ENCODE results near the gene SLC17A9. TPM values are rescaled to one million over a fixed set of nuclear protein-coding genes. Genes with fewer than 3 reads are reported as not detected.

SLC17A9 gene
- polyA plus RNA-seq, 2 donors = 1.0 to 3.3 TPM

- H3K4me3 ChIP-seq (ENCODE audit: low read depth in 1 of 2, low read length in 2 of 2) = peak overlapping the region in 1 of 2 donors; percentile 0
- peaks cover 3 to 44% of the 10 kb centered on the region in 2 donors for H3K27me3 ChIP-seq (ENCODE audit: control insufficient read depth in 1 of 2, insufficient read depth in 2 of 2, low read length in 2 of 2)
- WGBS, 2 donors = 4 to 5% methylated on average over 68 to 90 of the region's 90 CpGs
- H3K36me3 ChIP-seq (ENCODE audit: control insufficient read depth in 2 of 2, insufficient read depth in 2 of 2, low read length in 1 of 2) = no peaks in the 10 kb centered on the region
- H3K27ac ChIP-seq (ENCODE audit: low read depth in 2 of 2, low read length in 1 of 2) = no peak overlapping the region
- H3K9me3 ChIP-seq (ENCODE audit: control insufficient read depth in 2 of 2, insufficient read depth in 1 of 2, low read depth in 1 of 2, low read length in 1 of 2) = no peaks in the 10 kb centered on the region
- peaks cover 4 to 10% of the 10 kb centered on the region in 2 donors for H3K4me1 ChIP-seq (ENCODE audit: control insufficient read depth in 2 of 2, insufficient read depth in 2 of 2, low read length in 1 of 2)
Measured at GRCh38 chr20:63005862-63006539, 53.5 kb downstream of the SLC17A9 start.

GRCh38 chr20:63006540-63007359 lies 54.2 kb downstream of the SLC17A9 start, which contains the start of gene BHLHE23:
BHLHE23 (minus strand) TSS chr20:63006964; CDS start chr20:63006774, 190 bp downstream.
- Histone ChIP-seq H3K4me3 (ENCODE audit: low read depth in 1 of 2, low read length in 2 of 2) (peak within 1 kb of the TSS in 1 of 2 donors; percentile 0), H3K9me3 (ENCODE audit: control insufficient read depth in 2 of 2, insufficient read depth in 1 of 2, low read depth in 1 of 2, low read length in 1 of 2) (no peaks in the 10 kb centered on the region), H3K27ac (ENCODE audit: low read depth in 2 of 2, low read length in 1 of 2) (no peak within 1 kb of the TSS), H3K27me3 (ENCODE audit: control insufficient read depth in 1 of 2, insufficient read depth in 2 of 2, low read length in 2 of 2) (peaks cover 3 to 41% of the 10 kb centered on the region in 2 donors), H3K4me1 (ENCODE audit: control insufficient read depth in 2 of 2, insufficient read depth in 2 of 2, low read length in 1 of 2) (peaks cover 4 to 10% of the 10 kb centered on the region in 2 donors), H3K36me3 (ENCODE audit: control insufficient read depth in 2 of 2, insufficient read depth in 2 of 2, low read length in 1 of 2) (no peaks in the 10 kb centered on the region)
- WGBS, 2 donors = 1 to 2% methylated on average over 65 to 110 of the region's 110 CpGs

GRCh38 chr20:63007360-63007645 lies 54.8 kb downstream of the SLC17A9 start:
- Histone ChIP-seq H3K36me3 (ENCODE audit: control insufficient read depth in 2 of 2, insufficient read depth in 2 of 2, low read length in 1 of 2) (no peaks in the 10 kb centered on the region), H3K27ac (ENCODE audit: low read depth in 2 of 2, low read length in 1 of 2) (no peak overlapping the region), H3K27me3 (ENCODE audit: control insufficient read depth in 1 of 2, insufficient read depth in 2 of 2, low read length in 2 of 2) (peaks cover 3 to 41% of the 10 kb centered on the region in 2 donors), H3K4me1 (ENCODE audit: control insufficient read depth in 2 of 2, insufficient read depth in 2 of 2, low read length in 1 of 2) (peaks cover 4 to 10% of the 10 kb centered on the region in 2 donors), H3K4me3 (ENCODE audit: low read depth in 1 of 2, low read length in 2 of 2) (no peak overlapping the region), H3K9me3 (ENCODE audit: control insufficient read depth in 2 of 2, insufficient read depth in 1 of 2, low read depth in 1 of 2, low read length in 1 of 2) (no peaks in the 10 kb centered on the region)
- WGBS, 2 donors = 4 to 5% methylated on average over 24 of the region's 24 CpGs

GRCh38 chr20:63007646-63008488 lies 55.4 kb downstream of the SLC17A9 start:
- H3K36me3 ChIP-seq (ENCODE audit: control insufficient read depth in 2 of 2, insufficient read depth in 2 of 2, low read length in 1 of 2) = no peaks in the 10 kb centered on the region
- peaks cover 0 to 3% of the 10 kb centered on the region in 2 donors for H3K9me3 ChIP-seq (ENCODE audit: control insufficient read depth in 2 of 2, insufficient read depth in 1 of 2, low read depth in 1 of 2, low read length in 1 of 2)
- H3K4me1 ChIP-seq (ENCODE audit: control insufficient read depth in 2 of 2, insufficient read depth in 2 of 2, low read length in 1 of 2) = peaks cover 4 to 10% of the 10 kb centered on the region in 2 donors
- no peak overlapping the region for H3K27ac ChIP-seq (ENCODE audit: low read depth in 2 of 2, low read length in 1 of 2)
- H3K27me3 ChIP-seq (ENCODE audit: control insufficient read depth in 1 of 2, insufficient read depth in 2 of 2, low read length in 2 of 2) = peaks cover 3 to 44% of the 10 kb centered on the region in 2 donors
- WGBS, 2 donors = 10 to 13% methylated on average over 45 to 46 of the region's 46 CpGs
- H3K4me3 ChIP-seq (ENCODE audit: low read depth in 1 of 2, low read length in 2 of 2) = no peak overlapping the region

GRCh38 chr20:63008541-63009044 lies 56.1 kb downstream of the SLC17A9 start:
- Histone ChIP-seq H3K4me1 (ENCODE audit: control insufficient read depth in 2 of 2, insufficient read depth in 2 of 2, low read length in 1 of 2) (peaks cover 4 to 10% of the 10 kb centered on the region in 2 donors), H3K27ac (ENCODE audit: low read depth in 2 of 2, low read length in 1 of 2) (no peak overlapping the region), H3K27me3 (ENCODE audit: control insufficient read depth in 1 of 2, insufficient read depth in 2 of 2, low read length in 2 of 2) (peaks cover 3 to 46% of the 10 kb centered on the region in 2 donors), H3K4me3 (ENCODE audit: low read depth in 1 of 2, low read length in 2 of 2) (no peak overlapping the region), H3K36me3 (ENCODE audit: control insufficient read depth in 2 of 2, insufficient read depth in 2 of 2, low read length in 1 of 2) (no peaks in the 10 kb centered on the region), H3K9me3 (ENCODE audit: control insufficient read depth in 2 of 2, insufficient read depth in 1 of 2, low read depth in 1 of 2, low read length in 1 of 2) (peaks cover 0 to 3% of the 10 kb centered on the region in 2 donors)
- WGBS, 2 donors = 9 to 12% methylated on average over 13 to 21 of the region's 21 CpGs

GRCh38 chr20:63009045-63009961 lies 56.8 kb downstream of the SLC17A9 start:
- Histone ChIP-seq H3K27ac (ENCODE audit: low read depth in 2 of 2, low read length in 1 of 2) (no peak overlapping the region), H3K9me3 (ENCODE audit: control insufficient read depth in 2 of 2, insufficient read depth in 1 of 2, low read depth in 1 of 2, low read length in 1 of 2) (peaks cover 0 to 6% of the 10 kb centered on the region in 2 donors), H3K4me1 (ENCODE audit: control insufficient read depth in 2 of 2, insufficient read depth in 2 of 2, low read length in 1 of 2) (peaks cover 4 to 10% of the 10 kb centered on the region in 2 donors), H3K36me3 (ENCODE audit: control insufficient read depth in 2 of 2, insufficient read depth in 2 of 2, low read length in 1 of 2) (no peaks in the 10 kb centered on the region), H3K27me3 (ENCODE audit: control insufficient read depth in 1 of 2, insufficient read depth in 2 of 2, low read length in 2 of 2) (peaks cover 3 to 47% of the 10 kb centered on the region in 2 donors), H3K4me3 (ENCODE audit: low read depth in 1 of 2, low read length in 2 of 2) (no peak overlapping the region)
- WGBS, 2 donors = 6 to 7% methylated on average over 52 to 54 of the region's 54 CpGs

- 8 to 9% methylated on average over 30 of the region's 30 CpGs for WGBS, 2 donors
- Histone ChIP-seq H3K27me3 (ENCODE audit: control insufficient read depth in 1 of 2, insufficient read depth in 2 of 2, low read length in 2 of 2) (peaks cover 3 to 43% of the 10 kb centered on the region in 2 donors), H3K27ac (ENCODE audit: low read depth in 2 of 2, low read length in 1 of 2) (no peak overlapping the region)
Measured at GRCh38 chr20:63009988-63010769, 57.7 kb downstream of the SLC17A9 start.

GRCh38 chr20:63011798-63012197 lies 59.3 kb downstream of the SLC17A9 start:
- 33 to 38% methylated on average over 3 of the region's 3 CpGs for WGBS, 2 donors
- Histone ChIP-seq H3K36me3 (ENCODE audit: control insufficient read depth in 2 of 2, insufficient read depth in 2 of 2, low read length in 1 of 2) (no peaks in the 10 kb centered on the region), H3K27me3 (ENCODE audit: control insufficient read depth in 1 of 2, insufficient read depth in 2 of 2, low read length in 2 of 2) (peaks cover 0 to 30% of the 10 kb centered on the region in 2 donors), H3K9me3 (ENCODE audit: control insufficient read depth in 2 of 2, insufficient read depth in 1 of 2, low read depth in 1 of 2, low read length in 1 of 2) (peaks cover 0 to 6% of the 10 kb centered on the region in 2 donors), H3K27ac (ENCODE audit: low read depth in 2 of 2, low read length in 1 of 2) (no peak overlapping the region), H3K4me3 (ENCODE audit: low read depth in 1 of 2, low read length in 2 of 2) (no peak overlapping the region), H3K4me1 (ENCODE audit: control insufficient read depth in 2 of 2, insufficient read depth in 2 of 2, low read length in 1 of 2) (peaks cover 0 to 6% of the 10 kb centered on the region in 2 donors)

More at GRCh38 chr20:63009988-63010769, 57.7 kb downstream of the SLC17A9 start:
- peaks cover 4 to 10% of the 10 kb centered on the region in 2 donors for H3K4me1 ChIP-seq (ENCODE audit: control insufficient read depth in 2 of 2, insufficient read depth in 2 of 2, low read length in 1 of 2)
- H3K4me3 ChIP-seq (ENCODE audit: low read depth in 1 of 2, low read length in 2 of 2) = peak overlapping the region in 1 of 2 donors; percentile 6
- H3K9me3 ChIP-seq (ENCODE audit: control insufficient read depth in 2 of 2, insufficient read depth in 1 of 2, low read depth in 1 of 2, low read length in 1 of 2) = peaks cover 0 to 6% of the 10 kb centered on the region in 2 donors
- H3K36me3 ChIP-seq (ENCODE audit: control insufficient read depth in 2 of 2, insufficient read depth in 2 of 2, low read length in 1 of 2) = no peaks in the 10 kb centered on the region

All from esophagus (tissue), 2 donors.